Measurements from ENCODE around the gene SRBD1. TPM values are rescaled to one million over a fixed set of nuclear protein-coding genes. Genes with fewer than 3 reads are reported as not detected.

SRBD1 gene
- total RNA-seq, 1 experiment from 2014 or later = 5.8 TPM

GRCh38 chr2:45578056-45578843 lies 32.8 kb downstream of the SRBD1 start:
- H3K4me3 ChIP-seq = no peak overlapping the region
- no peak for DNase-seq

GRCh38 chr2:45577441-45577840 lies 33.6 kb downstream of the SRBD1 start:
- Histone ChIP-seq H3K9me3 (peaks cover 1% of the 10 kb centered on the region; the same call in 1 of the 2 replicates), H3K27me3 (no peaks in the 10 kb centered on the region), H3K36me3 (peaks cover 37% of the 10 kb centered on the region), H3K4me3 (no peak overlapping the region)
- no peak for DNase-seq

More at GRCh38 chr2:45578056-45578843, 32.8 kb downstream of the SRBD1 start:
- peaks cover 29% of the 10 kb centered on the region for H3K36me3 ChIP-seq
- no peaks in the 10 kb centered on the region for H3K27me3 ChIP-seq
- H3K9me3 ChIP-seq = no peaks in the 10 kb centered on the region

GRCh38 chr2:45575881-45576280 lies 35.2 kb downstream of the SRBD1 start:
- DNase-seq = no peak
- H3K4me3 ChIP-seq = no peak overlapping the region
- H3K27me3 ChIP-seq = no peaks in the 10 kb centered on the region
- H3K36me3 ChIP-seq = peaks cover 47% of the 10 kb centered on the region
- peaks cover 10% of the 10 kb centered on the region for H3K9me3 ChIP-seq

- H3K4me3 ChIP-seq = no peak overlapping the region
- H3K27me3 ChIP-seq = no peaks in the 10 kb centered on the region
- H3K36me3 ChIP-seq = peaks cover 50% of the 10 kb centered on the region
- no peak for DNase-seq
- H3K9me3 ChIP-seq = peaks cover 10% of the 10 kb centered on the region
Measured at GRCh38 chr2:45572979-45573378, 38.1 kb downstream of the SRBD1 start.

GRCh38 chr2:45571940-45572339 lies 39.1 kb downstream of the SRBD1 start:
- no peak for DNase-seq
- peaks cover 50% of the 10 kb centered on the region for H3K36me3 ChIP-seq
- H3K9me3 ChIP-seq = peaks cover 10% of the 10 kb centered on the region
- H3K27me3 ChIP-seq = no peaks in the 10 kb centered on the region
- H3K4me3 ChIP-seq = no peak overlapping the region

- no peaks in the 10 kb centered on the region for H3K27me3 ChIP-seq
- DNase-seq = no peak
Measured at GRCh38 chr2:45570671-45571334, 40.3 kb downstream of the SRBD1 start.

GRCh38 chr2:45568935-45569334 lies 42.1 kb downstream of the SRBD1 start:
- H3K36me3 ChIP-seq = peaks cover 31% of the 10 kb centered on the region
- H3K4me3 ChIP-seq = no peak overlapping the region
- H3K9me3 ChIP-seq = peaks cover 10% of the 10 kb centered on the region
- H3K27me3 ChIP-seq = no peaks in the 10 kb centered on the region
- DNase-seq = no peak

More at GRCh38 chr2:45570671-45571334, 40.3 kb downstream of the SRBD1 start:
- H3K4me3 ChIP-seq = no peak overlapping the region
- H3K36me3 ChIP-seq = peaks cover 41% of the 10 kb centered on the region
- peaks cover 10% of the 10 kb centered on the region for H3K9me3 ChIP-seq

- Histone ChIP-seq H3K36me3 (peaks cover 24% of the 10 kb centered on the region), H3K27me3 (no peaks in the 10 kb centered on the region), H3K9me3 (peaks cover 10% of the 10 kb centered on the region), H3K4me3 (no peak overlapping the region)
- no peak for DNase-seq
Measured at GRCh38 chr2:45567974-45568789, 42.9 kb downstream of the SRBD1 start.

GRCh38 chr2:45567288-45567963 lies 43.6 kb downstream of the SRBD1 start:
- Histone ChIP-seq H3K4me3 (no peak overlapping the region), H3K9me3 (peaks cover 9% of the 10 kb centered on the region), H3K27me3 (no peaks in the 10 kb centered on the region), H3K36me3 (peaks cover 16% of the 10 kb centered on the region)
- DNase-seq = no peak

- Histone ChIP-seq H3K9me3 (peaks cover 5% of the 10 kb centered on the region; the same call in 1 of the 2 replicates), H3K36me3 (peaks cover 16% of the 10 kb centered on the region)
- DNase-seq = no peak
Measured at GRCh38 chr2:45559436-45559835, 51.6 kb downstream of the SRBD1 start.

GRCh38 chr2:45554742-45555140 lies 56.3 kb downstream of the SRBD1 start:
- DNase-seq = no peak
- H3K36me3 ChIP-seq = peaks cover 26% of the 10 kb centered on the region
- H3K9me3 ChIP-seq = peaks cover 5% of the 10 kb centered on the region

More at GRCh38 chr2:45559436-45559835, 51.6 kb downstream of the SRBD1 start:
- no peak overlapping the region for H3K4me3 ChIP-seq
- H3K27me3 ChIP-seq = no peaks in the 10 kb centered on the region

GRCh38 chr2:45554073-45554741 lies 56.9 kb downstream of the SRBD1 start:
- no peak overlapping the region for H3K4me3 ChIP-seq
- DNase-seq = peak; percentile 25
- peaks cover 5% of the 10 kb centered on the region for H3K9me3 ChIP-seq
- H3K27me3 ChIP-seq = no peaks in the 10 kb centered on the region
- H3K36me3 ChIP-seq = peaks cover 26% of the 10 kb centered on the region

More at GRCh38 chr2:45554742-45555140, 56.3 kb downstream of the SRBD1 start:
- Histone ChIP-seq H3K4me3 (no peak overlapping the region), H3K27me3 (no peaks in the 10 kb centered on the region)

GRCh38 chr2:45551862-45552261 lies 59.2 kb downstream of the SRBD1 start:
- Histone ChIP-seq H3K4me3 (no peak overlapping the region), H3K36me3 (peaks cover 20% of the 10 kb centered on the region), H3K27me3 (no peaks in the 10 kb centered on the region), H3K9me3 (peaks cover 5% of the 10 kb centered on the region)
- DNase-seq = no peak

GRCh38 chr2:45545943-45546342 lies 65.1 kb downstream of the SRBD1 start:
- H3K27me3 ChIP-seq = no peaks in the 10 kb centered on the region
- H3K9me3 ChIP-seq = no peaks in the 10 kb centered on the region
- H3K36me3 ChIP-seq = peaks cover 36% of the 10 kb centered on the region
- no peak for DNase-seq
- no peak overlapping the region for H3K4me3 ChIP-seq

GRCh38 chr2:45543257-45543656 lies 67.8 kb downstream of the SRBD1 start:
- Histone ChIP-seq H3K4me3 (no peak overlapping the region), H3K27me3 (no peaks in the 10 kb centered on the region), H3K9me3 (no peaks in the 10 kb centered on the region), H3K36me3 (peaks cover 39% of the 10 kb centered on the region)
- DNase-seq = no peak

- no peaks in the 10 kb centered on the region for H3K27me3 ChIP-seq
- no peaks in the 10 kb centered on the region for H3K9me3 ChIP-seq
- DNase-seq = no peak
- peaks cover 42% of the 10 kb centered on the region for H3K36me3 ChIP-seq
- H3K4me3 ChIP-seq = no peak overlapping the region
Measured at GRCh38 chr2:45542013-45542412, 69.1 kb downstream of the SRBD1 start.
